Mucosa of stomach (tissue), 1 donor: ENCODE results near the gene FAM124B.
"Not testable (repeated sequence)": the region's sequence is repeated elsewhere in the genome, so short reads cannot be mapped to it uniquely, and the experiment has no call there.

Experiments used
- H3K27me3 ChIP-seq: one replicate; pipeline ENCODE4 v1.7.0; 2013; ENCODE audit warnings: mild to moderate bottlenecking, low read length; ENCODE audit not compliant: control insufficient read depth, insufficient read depth
- H3K36me3 ChIP-seq: one replicate; pipeline ENCODE4 v1.7.0; 2013; ENCODE audit warnings: low read length; ENCODE audit not compliant: control insufficient read depth, insufficient read depth
- H3K4me1 ChIP-seq: one replicate; pipeline ENCODE4 v1.7.0; 2013; ENCODE audit warnings: mild to moderate bottlenecking, low read length; ENCODE audit not compliant: control insufficient read depth, insufficient read depth
- H3K4me3 ChIP-seq: one replicate; pipeline ENCODE4 v1.7.0; 2013; ENCODE audit warnings: low read length
- H3K9ac ChIP-seq: one replicate; pipeline ENCODE4 v1.7.0; 2013; ENCODE audit warnings: mild to moderate bottlenecking, low read length, moderate library complexity
- H3K9me3 ChIP-seq: one replicate; pipeline ENCODE4 v1.7.0; 2013; ENCODE audit warnings: mild to moderate bottlenecking, low read length, moderate library complexity; ENCODE audit not compliant: control insufficient read depth
- donor health status: Pancreatic carcinoma.

FAM124B gene

DNA sequence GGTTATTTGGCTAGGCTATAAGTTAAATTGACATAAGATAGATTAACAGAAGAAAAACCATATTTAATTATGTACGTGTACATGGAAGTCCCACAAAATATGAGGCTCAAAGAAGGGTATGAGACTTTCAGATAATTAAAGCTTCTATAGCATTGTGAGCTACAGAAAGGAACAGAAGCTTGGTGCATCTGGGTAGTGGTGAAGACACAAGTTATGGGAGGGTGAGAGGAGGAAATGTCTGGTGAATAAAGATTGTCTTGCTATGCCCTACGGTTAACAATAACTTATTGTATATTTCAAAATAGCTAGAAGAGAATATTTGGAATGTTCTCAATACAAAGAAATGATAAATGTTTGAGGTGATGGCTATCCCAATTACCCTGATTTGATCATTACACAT lies 6.8 kb upstream of the FAM124B start:
- Histone ChIP-seq H3K9me3 (no peaks in the 10 kb centered on the region), H3K27me3 (no peaks in the 10 kb centered on the region), H3K9ac (no peak overlapping the region), H3K4me3 (no peak overlapping the region), H3K36me3 (no peaks in the 10 kb centered on the region), H3K4me1 (no peaks in the 10 kb centered on the region)

DNA sequence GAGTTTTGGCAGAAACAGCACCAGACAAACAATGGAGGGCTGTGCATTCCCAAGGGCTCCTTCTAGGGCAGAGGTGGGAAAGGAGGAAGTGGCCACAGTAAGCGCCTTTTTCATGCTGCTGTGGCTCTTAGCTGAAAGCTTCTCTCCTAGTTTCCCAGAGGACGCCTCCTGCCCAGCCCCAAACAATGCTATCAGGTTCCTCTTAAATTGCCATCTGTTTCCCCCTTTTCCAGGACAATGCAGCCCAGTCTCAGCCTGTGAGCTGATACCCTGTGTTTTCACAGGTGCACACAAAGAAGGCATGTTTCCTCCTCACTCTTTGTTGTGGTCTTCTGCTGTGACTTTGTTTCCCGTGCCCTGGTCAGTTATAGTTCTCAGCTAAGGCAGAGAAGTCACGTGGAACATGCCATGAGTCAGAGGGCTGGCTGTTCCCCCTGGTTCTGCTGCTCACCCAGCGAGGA lies 5.4 kb upstream of the FAM124B start:
- Histone ChIP-seq H3K36me3 (no peaks in the 10 kb centered on the region), H3K27me3 (no peaks in the 10 kb centered on the region), H3K4me3 (no peak overlapping the region), H3K9me3 (no peaks in the 10 kb centered on the region), H3K4me1 (no peaks in the 10 kb centered on the region), H3K9ac (no peak overlapping the region)

DNA sequence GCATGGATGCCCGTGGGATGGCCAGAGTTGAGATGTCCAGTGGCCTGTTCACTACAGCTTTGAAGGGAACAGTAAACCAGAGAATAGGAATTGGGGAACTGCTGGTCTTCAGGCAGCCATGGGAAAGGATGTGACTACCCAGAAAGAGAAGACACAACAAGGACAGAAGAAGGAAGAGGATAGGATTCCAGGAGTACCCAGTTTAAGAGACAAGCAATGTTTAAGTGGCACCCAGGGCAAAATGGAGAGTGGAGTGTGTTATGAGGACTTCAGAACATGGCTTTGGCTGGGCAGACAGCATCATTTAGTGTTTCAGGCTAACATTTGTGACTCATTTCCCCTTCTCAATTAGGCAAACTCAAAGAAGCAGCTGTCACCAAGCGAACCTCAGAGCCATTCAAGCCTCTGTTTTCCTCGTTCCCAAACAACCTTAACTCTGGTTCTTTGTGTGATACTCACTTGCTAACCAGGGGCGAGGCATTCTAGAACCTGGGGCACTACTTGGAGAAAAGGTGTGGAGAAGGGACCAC lies 4.0 kb upstream of the FAM124B start:
- Histone ChIP-seq H3K9ac (no peak overlapping the region), H3K4me1 (no peaks in the 10 kb centered on the region), H3K4me3 (no peak overlapping the region), H3K36me3 (no peaks in the 10 kb centered on the region), H3K9me3 (no peaks in the 10 kb centered on the region), H3K27me3 (no peaks in the 10 kb centered on the region)

DNA sequence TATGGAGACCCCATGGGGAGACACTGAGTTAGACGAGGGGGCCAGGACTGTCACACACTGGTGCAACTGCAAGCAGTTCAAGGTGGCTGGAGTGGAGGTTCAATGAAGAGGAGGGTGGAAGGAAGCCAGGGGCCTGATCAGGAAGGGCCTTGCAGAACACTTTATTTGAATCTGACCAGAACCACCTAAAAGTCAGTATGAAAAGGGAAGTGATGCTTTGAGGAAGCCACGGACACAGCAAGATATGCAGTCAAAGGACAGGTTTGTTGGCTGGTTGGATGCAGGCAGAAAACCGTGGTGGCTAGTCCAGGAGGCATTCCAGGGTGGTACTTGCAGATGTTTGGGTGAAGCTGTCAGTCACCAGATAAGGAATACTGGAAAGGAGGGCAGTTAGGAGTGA lies 3.5 kb upstream of the FAM124B start:
- H3K27me3 ChIP-seq = no peaks in the 10 kb centered on the region
- no peak overlapping the region for H3K9ac ChIP-seq

DNA sequence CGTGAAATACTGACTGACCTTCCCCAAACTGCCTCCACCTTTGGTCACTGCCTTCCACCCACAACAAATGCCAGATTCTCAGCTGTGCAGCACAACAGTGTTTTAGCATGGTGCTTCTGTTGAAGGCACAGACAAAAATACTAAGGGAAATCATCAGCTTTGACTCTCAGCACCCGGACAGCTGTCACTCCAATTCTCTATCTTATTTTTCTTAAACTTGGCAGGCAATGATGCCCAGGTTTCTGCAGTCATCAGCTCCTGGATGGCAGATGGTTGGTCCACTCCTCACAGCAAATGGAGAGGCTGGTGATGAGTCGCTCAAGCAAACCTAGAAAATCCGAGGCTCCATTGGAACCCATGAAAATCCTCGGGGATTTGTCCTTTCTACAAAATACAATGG lies 2.9 kb upstream of the FAM124B start:
- H3K9me3 ChIP-seq = no peaks in the 10 kb centered on the region
- H3K27me3 ChIP-seq = no peaks in the 10 kb centered on the region
- no peak overlapping the region for H3K9ac ChIP-seq
- H3K4me1 ChIP-seq = no peaks in the 10 kb centered on the region
- H3K36me3 ChIP-seq = no peaks in the 10 kb centered on the region
- no peak overlapping the region for H3K4me3 ChIP-seq

More for the DNA sequence above, 3.5 kb upstream of the FAM124B start:
- no peaks in the 10 kb centered on the region for H3K9me3 ChIP-seq
- no peak overlapping the region for H3K4me3 ChIP-seq
- no peaks in the 10 kb centered on the region for H3K36me3 ChIP-seq
- no peaks in the 10 kb centered on the region for H3K4me1 ChIP-seq

DNA sequence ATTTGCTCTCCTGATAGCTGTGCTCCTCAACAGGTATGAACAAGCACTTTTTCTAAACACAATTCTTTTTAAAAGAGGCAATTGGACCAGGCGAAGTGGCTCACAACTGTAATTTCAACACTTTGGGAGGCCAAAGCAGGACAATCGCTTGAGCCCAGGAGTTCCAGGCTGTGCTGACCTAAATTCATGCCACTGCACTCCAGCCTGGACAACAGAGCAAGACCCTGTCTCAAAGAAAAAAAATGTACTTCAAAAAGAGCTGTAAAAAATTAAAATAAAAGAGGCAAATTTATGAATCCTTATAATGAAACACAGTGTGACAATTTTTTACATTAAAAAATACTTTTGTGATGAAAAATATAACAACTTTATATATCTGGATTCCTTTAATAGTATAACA lies 1.8 kb upstream of the FAM124B start:
- Histone ChIP-seq H3K27me3 (no peaks in the 10 kb centered on the region), H3K9me3 (no peaks in the 10 kb centered on the region), H3K9ac (no peak overlapping the region), H3K4me3 (no peak overlapping the region), H3K36me3 (no peaks in the 10 kb centered on the region), H3K4me1 (no peaks in the 10 kb centered on the region)

DNA sequence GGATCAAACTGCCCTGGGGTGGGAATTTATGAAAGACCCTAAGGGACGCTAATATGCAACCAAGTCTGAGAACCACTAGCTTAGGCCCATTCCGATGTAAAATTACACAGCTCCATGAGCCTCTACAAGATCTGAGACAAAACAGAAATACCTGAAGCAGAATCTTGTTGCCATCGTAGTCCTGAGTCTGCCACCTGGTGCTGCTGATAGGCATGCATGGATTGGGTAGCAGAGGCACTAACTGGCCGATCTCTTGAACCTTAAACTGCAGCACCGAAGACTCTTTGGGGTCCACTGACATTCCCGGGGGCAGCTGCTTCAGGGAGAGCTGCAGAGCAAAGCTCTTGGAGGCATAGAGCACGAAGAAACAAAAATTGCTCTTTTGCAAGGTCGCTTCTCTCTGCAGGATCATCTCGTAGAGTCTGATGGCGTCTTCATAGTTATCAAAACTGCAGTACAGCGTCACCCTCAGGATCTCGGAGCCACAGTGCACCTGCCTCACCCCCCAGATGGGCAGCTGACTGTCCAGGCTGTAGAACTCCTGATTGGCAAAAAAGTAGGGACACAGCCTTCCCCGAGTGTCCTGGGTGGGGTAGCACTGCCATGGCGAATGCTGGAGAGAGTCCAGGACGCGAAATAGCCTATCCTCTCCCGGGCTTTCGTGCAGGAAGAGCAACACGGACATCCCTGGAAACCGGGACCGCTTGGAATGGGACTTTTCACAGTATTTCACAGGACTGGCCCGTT lies 848 bp downstream of the FAM124B start:
- Histone ChIP-seq H3K4me1 (no peaks in the 10 kb centered on the region), H3K36me3 (no peaks in the 10 kb centered on the region), H3K9ac (no peak overlapping the region), H3K9me3 (no peaks in the 10 kb centered on the region), H3K4me3 (no peak overlapping the region), H3K27me3 (no peaks in the 10 kb centered on the region)

DNA sequence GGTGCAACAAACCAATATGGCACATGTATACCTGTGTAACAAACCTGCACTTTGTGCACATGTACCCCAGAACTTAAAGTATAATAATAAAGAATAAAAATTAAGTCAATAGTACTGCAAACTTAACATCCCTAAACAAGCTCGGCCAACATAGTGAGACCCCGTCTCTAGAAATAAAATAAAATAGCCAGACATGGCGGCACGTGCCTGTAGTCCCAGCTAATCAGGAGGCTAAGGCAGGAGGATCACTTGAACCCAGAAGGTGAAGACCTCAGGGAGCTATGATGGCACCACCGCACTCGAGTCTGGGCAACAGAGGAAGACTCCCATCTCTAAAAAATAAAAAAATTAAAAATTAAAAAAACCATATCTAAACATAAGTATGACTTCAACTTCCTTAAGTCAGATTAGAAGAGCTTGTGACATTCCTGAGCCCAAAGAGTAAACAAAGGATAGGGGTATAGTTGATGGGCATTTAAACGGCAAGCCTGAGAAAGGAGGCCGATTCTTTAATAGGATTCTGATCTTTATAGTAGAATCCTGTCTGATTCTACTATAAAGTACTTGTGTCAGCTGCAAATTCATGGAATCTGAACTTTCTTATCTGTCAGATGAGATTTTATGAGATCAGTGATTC lies 1.6 kb downstream of the FAM124B start:
- no peak overlapping the region for H3K9ac ChIP-seq
- no peaks in the 10 kb centered on the region for H3K36me3 ChIP-seq
- H3K4me1 ChIP-seq = no peaks in the 10 kb centered on the region
- H3K4me3 ChIP-seq = no peak overlapping the region
- H3K27me3 ChIP-seq = no peaks in the 10 kb centered on the region
- no peaks in the 10 kb centered on the region for H3K9me3 ChIP-seq

DNA sequence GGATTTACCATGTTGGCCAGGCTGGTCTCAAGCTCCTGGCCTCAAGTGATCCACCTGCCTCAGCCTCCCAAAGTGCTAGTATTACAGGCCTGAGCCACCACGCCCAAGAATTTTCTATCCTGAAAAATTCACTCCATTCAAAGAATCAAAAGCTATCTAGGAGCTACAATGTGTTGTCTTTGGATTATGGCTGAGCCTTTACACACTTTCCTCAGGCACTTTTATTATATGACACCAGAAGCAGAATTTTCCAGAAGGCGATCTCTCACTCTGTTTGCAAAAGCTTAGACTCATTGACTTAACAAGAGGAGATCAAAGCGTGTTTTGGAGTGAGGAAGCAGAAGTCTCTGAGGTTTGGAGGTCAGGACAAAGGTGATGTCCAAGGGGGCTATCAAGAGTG lies 3.6 kb downstream of the FAM124B start:
- H3K27me3 ChIP-seq = no peaks in the 10 kb centered on the region
- no peak overlapping the region for H3K4me3 ChIP-seq
- no peaks in the 10 kb centered on the region for H3K36me3 ChIP-seq
- no peaks in the 10 kb centered on the region for H3K9me3 ChIP-seq
- H3K9ac ChIP-seq = no peak overlapping the region
- H3K4me1 ChIP-seq = no peaks in the 10 kb centered on the region

DNA sequence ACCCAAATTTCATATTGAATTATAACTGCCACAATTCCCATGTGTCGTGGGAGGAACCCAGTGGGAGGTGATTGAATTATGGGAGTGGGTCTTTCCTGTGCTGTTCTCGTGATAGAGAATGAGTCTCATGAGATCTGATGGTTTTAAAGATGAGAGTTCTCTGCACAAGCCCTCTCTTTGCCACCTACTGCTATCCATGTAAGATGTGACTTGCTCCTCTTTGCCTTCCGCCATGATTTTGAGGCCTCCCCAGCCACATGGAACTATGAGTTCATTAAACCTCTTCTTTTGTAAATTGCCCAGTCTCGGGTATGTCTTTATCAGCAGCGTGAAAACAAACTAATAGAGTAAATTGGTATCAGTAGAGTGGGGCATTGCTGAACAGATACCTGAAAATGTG lies 4.8 kb downstream of the FAM124B start:
- H3K9me3 ChIP-seq, H3K4me3 ChIP-seq, H3K27me3 ChIP-seq, H3K4me1 ChIP-seq, H3K9ac ChIP-seq, H3K36me3 ChIP-seq: not testable (repeated sequence)

DNA sequence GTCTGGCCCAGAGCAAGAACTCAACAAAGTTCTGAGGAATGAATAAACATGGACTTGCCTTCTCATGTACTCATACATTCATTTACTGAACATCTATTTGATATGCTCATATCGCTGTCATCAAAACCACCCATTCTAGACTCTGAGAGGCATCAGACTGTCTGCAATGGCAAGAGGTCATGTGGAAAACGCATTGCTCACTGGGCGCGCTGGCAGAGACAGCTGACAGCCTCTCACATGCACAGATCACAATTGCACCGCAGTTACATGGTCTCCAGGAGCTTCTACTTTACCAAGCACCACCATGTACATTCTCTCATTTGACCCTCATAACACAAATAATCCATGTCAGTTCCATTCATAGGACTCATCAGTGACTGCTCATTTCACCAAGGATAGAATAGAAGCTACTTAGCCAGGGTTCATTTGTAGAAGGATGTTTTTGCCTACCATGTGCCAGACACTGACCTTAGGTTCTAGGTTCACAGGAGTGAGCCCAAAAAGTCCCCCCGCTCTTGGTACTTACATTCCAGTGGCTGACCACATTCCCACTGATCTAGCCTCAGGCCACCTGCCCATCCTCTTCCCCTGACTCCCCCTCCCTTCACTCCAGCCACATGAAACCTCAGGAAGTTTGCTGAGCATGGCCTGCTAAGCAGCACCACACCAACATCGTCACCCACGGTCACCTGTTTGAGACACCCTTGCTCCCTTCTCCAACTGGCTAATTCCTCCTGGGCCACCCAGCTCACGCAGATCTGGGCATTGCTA lies 6.1 kb downstream of the FAM124B start:
- Histone ChIP-seq H3K27me3 (no peaks in the 10 kb centered on the region), H3K9me3 (no peaks in the 10 kb centered on the region), H3K36me3 (no peaks in the 10 kb centered on the region), H3K4me1 (no peaks in the 10 kb centered on the region), H3K4me3 (no peak overlapping the region), H3K9ac (no peak overlapping the region)
